ENCODE data around the gene DAPP1. TPM values are rescaled to one million over a fixed set of nuclear protein-coding genes. Genes with fewer than 3 reads are reported as not detected.

The DAPP1 gene
- total and polyA plus RNA-seq, 2 donors (not counting 3 experiments of a cell fraction or from before 2014, with no cell fraction given): not detected

GRCh38 chr4:99875071-99875470, 58.4 kb downstream of the DAPP1 start:
- dilution Hi-C loops (cut with MboI; ENCODE audit: extremely low pct_ligation_motif_present, low sequenced_read_pairs) (no loop called here), intact Hi-C loops (cut with micrococcal nuclease) (no loop called here)
- no peaks in the 10 kb centered on the region for H4K20me1 ChIP-seq (replicated peaks; ENCODE audit: control insufficient read depth, extremely low read depth, insufficient read depth, low read length)
- no peak overlapping the region for H3K4me2 ChIP-seq (ENCODE audit: insufficient read depth, low read length)
- H2AFZ ChIP-seq (ENCODE audit: low read depth, low read length): no peak overlapping the region
- TF ChIP-seq JUN (IDR thresholded peaks at IDR 0.05; ENCODE audit: borderline replicate concordance, insufficient read depth, insufficient read length, low read depth) (no peak), GATA2 (IDR thresholded peaks at IDR 0.05; ENCODE audit: insufficient read depth, insufficient read length, low read depth, low read length) (no peak), FOS (IDR thresholded peaks at IDR 0.05; ENCODE audit: borderline replicate concordance, insufficient read depth, low read length) (no peak), POLR2AphosphoS5 (IDR thresholded peaks at IDR 0.05; ENCODE audit: insufficient read depth, low read depth, low read length) (no peak), POLR2A (IDR thresholded peaks at IDR 0.05; ENCODE audit: low read depth, low read length) (no peak), MAX (IDR thresholded peaks at IDR 0.05; ENCODE audit: insufficient read depth, insufficient read length) (no peak), MYC (IDR thresholded peaks at IDR 0.05; ENCODE audit: low read depth, low read length) (no peak), EZH2 (IDR thresholded peaks at IDR 0.05; ENCODE audit: borderline replicate concordance, low read depth, low read length, severe bottlenecking) (no peak), CTCF (IDR thresholded peaks at IDR 0.05; ENCODE audit: extremely low read depth in 1 of 2, insufficient read depth in 1 of 2, low read depth in 1 of 2, low read length in 2 of 2) (no peak)
- ChIA-PET CTCF (no interaction called here), POLR2A (no interaction called here)
- no peaks in the 10 kb centered on the region for H3K27me3 ChIP-seq (ENCODE audit: control insufficient read depth in 2 of 2, insufficient read depth in 2 of 2, low read length in 2 of 2)
- no peaks in the 10 kb centered on the region for H3K9me1 ChIP-seq (replicated peaks; ENCODE audit: control insufficient read depth, extremely low read depth, insufficient read depth, low read length)
- H3K4me3 ChIP-seq (replicated peaks in 1 of 3; ENCODE audit: insufficient read depth in 1 of 3, low read depth in 1 of 3, low read length in 3 of 3): no peak overlapping the region
- FAIRE-seq (no peak), DNase-seq (ENCODE audit: low read depth, low spot score) (no peak)
- H3K9me3 ChIP-seq (replicated peaks; ENCODE audit: control insufficient read depth, insufficient read depth, low read length): no peaks in the 10 kb centered on the region
- peaks cover 2 to 6% of the 10 kb centered on the region in 2 experiments for H3K36me3 ChIP-seq (ENCODE audit: control insufficient read depth in 2 of 2, extremely low read depth in 1 of 2, insufficient read depth in 2 of 2, low read length in 2 of 2)
- H3K4me1 ChIP-seq (ENCODE audit: control insufficient read depth, extremely low read depth, insufficient read depth, low read length): no peaks in the 10 kb centered on the region
- BruUV-seq (replicated peaks): no TSS peak
- no peak overlapping the region for H3K27ac ChIP-seq (ENCODE audit: insufficient read depth, low read depth, low read length)
- no peak overlapping the region for H3K9ac ChIP-seq (replicated peaks; ENCODE audit: extremely low read depth, insufficient read depth, low read length)
- no peaks in the 10 kb centered on the region for H3K79me2 ChIP-seq (ENCODE audit: control insufficient read depth, insufficient read depth, low read length)
